Brain microvascular endothelial cell (primary cell): Measurements from ENCODE around the gene CFB.
A peak's percentile ranks its signal among the peaks of the same experiment; 100 is the strongest.

ENCODE experiments used
- DNase-seq: peaks from one replicate; pipeline ENCODE4 v3.0.0-alpha.2; 2020
- H3K27ac ChIP-seq: fragments of 250-450 bp; sonication (Bioruptor Pico); 2 replicates; pipeline ENCODE4 v1.5.1; 2020; ENCODE audit warnings: mild to moderate bottlenecking, moderate library complexity
- H3K27me3 ChIP-seq: fragments of 250-450 bp; sonication (Bioruptor Pico); replicated peaks from 2 replicates; pipeline ENCODE4 v1.5.1; 2020; ENCODE audit warnings: mild to moderate bottlenecking
- H3K36me3 ChIP-seq: fragments of 250-450 bp; sonication (Bioruptor Pico); replicated peaks from 2 replicates; pipeline ENCODE4 v1.5.1; 2020; ENCODE audit warnings: mild to moderate bottlenecking
- H3K4me3 ChIP-seq: 2 replicates; pipeline ENCODE4 v1.5.1; 2011; ENCODE audit warnings: low read depth, mild to moderate bottlenecking, control low read depth, low read length, moderate library complexity
- CTCF ChIP-seq: IDR thresholded peaks from 2 replicates; pipeline ENCODE4 v1.5.1; 2011; ENCODE audit warnings: low read depth, mild to moderate bottlenecking, moderate library complexity, low read length, control low read depth, inconsistent platforms; ENCODE audit errors: missing control alignments
- in situ Hi-C: cut with HindIII; loops from 2 replicates; pipeline ENCODE4 v1.10.0; 2017; ENCODE audit warnings: low sequenced_read_pairs, low pct_ligation_motif_present

The CFB gene

DNA sequence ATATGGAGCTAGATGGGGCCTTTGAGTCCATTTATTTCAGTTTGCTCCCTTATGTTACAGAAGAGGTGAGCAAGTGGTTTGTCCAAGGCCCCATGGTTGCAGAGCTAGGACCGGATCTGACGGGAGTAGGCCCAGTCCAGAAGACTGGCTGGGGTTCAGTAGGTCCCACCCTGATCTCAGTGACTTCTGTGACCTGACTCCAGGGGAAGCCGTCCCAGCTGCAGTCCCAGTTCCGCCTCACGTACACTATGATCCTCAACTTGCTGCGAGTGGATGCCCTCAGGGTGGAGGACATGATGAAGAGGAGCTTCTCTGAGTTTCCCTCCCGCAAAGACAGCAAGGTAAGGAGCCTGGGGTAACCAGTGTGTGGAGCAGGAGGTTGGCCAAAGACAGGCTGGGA, 20.6 kb downstream of the CFB start:
- Histone ChIP-seq H3K4me3 (no peak overlapping the region), H3K36me3 (peaks cover 71% of the 10 kb centered on the region), H3K27me3 (no peaks in the 10 kb centered on the region), H3K27ac (no peak overlapping the region)
- in situ Hi-C loops = no loop called here
- DNase-seq = no peak
- TF ChIP-seq CTCF = no peak

DNA sequence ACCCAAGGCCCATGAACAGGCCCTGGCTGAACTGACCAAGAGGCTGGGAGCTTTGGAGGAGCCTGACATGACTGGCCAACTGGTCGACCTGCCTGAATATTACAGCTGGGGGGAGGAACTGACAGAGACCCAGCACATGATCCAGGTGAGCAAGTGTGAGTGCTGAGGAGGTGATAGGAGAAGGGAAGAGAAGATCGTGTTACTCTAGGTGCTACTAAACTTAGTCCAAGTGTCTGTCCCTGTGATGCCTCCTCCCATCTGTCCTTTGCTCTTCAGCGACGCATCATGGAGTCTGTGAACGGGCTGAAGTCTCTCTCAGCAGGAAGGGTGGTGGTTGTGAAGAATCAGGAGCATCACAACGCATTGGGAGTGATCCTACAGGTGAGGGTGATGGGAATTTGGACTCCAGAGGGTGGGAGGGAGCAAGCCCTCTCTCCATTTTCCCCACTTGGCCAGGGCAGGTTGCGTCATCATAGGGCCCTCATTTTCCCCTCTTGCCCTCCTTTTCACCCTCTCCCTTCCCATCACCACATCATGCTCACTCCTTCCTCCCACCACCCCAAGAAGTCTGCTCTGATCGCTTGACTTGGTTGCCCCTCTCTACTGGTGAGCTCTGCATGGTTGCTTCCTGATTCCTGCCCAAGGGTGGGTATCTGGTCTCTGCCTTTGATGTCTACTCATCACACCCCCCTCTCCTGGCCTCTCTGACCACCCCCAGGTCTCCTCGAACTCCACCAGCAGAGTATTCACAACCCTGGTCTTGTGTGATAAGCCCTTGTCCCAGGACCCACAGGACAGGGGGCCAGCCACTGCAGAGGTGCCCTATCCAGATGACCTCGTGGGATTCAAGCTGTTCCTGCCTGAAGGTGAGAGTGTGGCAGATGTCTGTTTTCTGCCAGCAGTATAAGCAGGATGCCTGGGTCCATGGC, 21.4 kb downstream of the CFB start:
- Histone ChIP-seq H3K4me3 (no peak overlapping the region), H3K36me3 (peaks cover 64% of the 10 kb centered on the region), H3K27ac (no peak overlapping the region), H3K27me3 (no peaks in the 10 kb centered on the region)
- in situ Hi-C loops = no loop called here
- no peak for DNase-seq
- no peak for TF ChIP-seq CTCF

DNA sequence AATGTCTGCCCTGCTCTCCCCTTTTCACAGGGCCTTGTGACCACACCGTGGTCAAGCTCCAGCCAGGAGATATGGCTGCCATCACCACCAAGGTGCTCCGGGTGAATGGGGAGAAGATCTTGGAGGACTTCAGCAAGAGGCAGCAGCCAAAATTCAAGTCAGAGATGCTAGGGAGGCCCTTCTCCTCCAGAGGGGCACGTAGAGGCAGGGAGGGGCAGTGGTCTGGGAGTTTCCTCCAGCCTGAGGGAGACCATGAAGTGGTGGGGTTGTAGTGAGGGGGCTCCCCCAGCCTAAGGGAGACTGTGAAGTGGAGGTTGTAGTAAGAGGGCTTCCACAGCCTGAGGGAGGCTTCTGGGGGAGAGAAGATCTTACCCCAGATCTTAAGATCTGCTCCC, 22.0 kb downstream of the CFB start:
- peaks cover 57% of the 10 kb centered on the region for H3K36me3 ChIP-seq

DNA sequence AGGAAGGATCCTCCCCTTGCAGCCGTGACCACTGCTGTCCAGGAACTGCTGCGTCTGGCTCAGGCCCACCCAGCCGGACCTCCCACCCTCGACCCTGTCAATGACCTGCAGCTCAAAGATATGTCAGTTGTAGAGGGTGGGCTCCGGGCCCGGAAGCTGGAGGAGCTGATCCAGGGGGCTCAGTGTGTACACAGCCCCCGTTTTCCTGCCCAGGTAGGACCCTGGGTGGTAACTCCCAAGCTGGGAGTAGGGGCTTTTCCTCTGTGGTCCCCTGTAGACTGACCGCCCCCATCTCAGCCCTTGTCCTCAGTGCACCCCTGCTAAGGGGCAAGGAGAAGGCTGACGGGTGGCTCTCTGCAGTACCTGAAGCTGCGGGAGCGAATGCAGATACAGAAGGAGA, 22.4 kb downstream of the CFB start:
- in situ Hi-C loops = no loop called here
- Histone ChIP-seq H3K27me3 (no peaks in the 10 kb centered on the region), H3K27ac (no peak overlapping the region), H3K36me3 (peaks cover 56% of the 10 kb centered on the region), H3K4me3 (no peak overlapping the region)
- TF ChIP-seq CTCF = no peak
- DNase-seq = no peak

More for the DNA sequence above, 22.0 kb downstream of the CFB start:
- in situ Hi-C loops = no loop called here
- no peak overlapping the region for H3K27ac ChIP-seq
- no peak for TF ChIP-seq CTCF
- no peaks in the 10 kb centered on the region for H3K27me3 ChIP-seq
- DNase-seq = no peak
- H3K4me3 ChIP-seq = no peak overlapping the region

GRCh38 chr6:31968791-31969711, 23.2 kb downstream of the CFB start:
- Histone ChIP-seq H3K36me3 (peaks cover 53% of the 10 kb centered on the region), H3K4me3 (no peak overlapping the region), H3K27me3 (no peaks in the 10 kb centered on the region), H3K27ac (peak overlapping the region; percentile 3)
- in situ Hi-C loops = no loop called here
- DNase-seq = no peak
- no peak for TF ChIP-seq CTCF
